Left lobe of liver (tissue), 2 donors: ENCODE measurements around the gene IFT52. TPM values are rescaled to one million over a fixed set of nuclear protein-coding genes. Genes with fewer than 3 reads are reported as not detected.

Source experiments
- ATAC-seq: fragments of 200-7000 bp; cut with Tn5 transposase; one replicate; pipeline ENCODE4 v1.9.1; 2020; ENCODE audit warnings: mild to moderate bottlenecking, moderate library complexity
- DNase-seq: peaks from one replicate; pipeline ENCODE4 v3.0.0-alpha.2; 2020; ENCODE audit warnings: low spot score
- total RNA-seq: library from RNA; stranded (reverse); gene quantifications from one replicate; pipeline ENCODE4 v1.2.1, GENCODE V29; 2021
- donor health status: DM: no; HTN: no; CAD: no; lungs with moderate emphysema.
- donor health status: DM: no; HTN: yes; CAD: no.

Gene IFT52
- total RNA-seq, 1 donor from 2014 or later: 4.4 TPM

DNA sequence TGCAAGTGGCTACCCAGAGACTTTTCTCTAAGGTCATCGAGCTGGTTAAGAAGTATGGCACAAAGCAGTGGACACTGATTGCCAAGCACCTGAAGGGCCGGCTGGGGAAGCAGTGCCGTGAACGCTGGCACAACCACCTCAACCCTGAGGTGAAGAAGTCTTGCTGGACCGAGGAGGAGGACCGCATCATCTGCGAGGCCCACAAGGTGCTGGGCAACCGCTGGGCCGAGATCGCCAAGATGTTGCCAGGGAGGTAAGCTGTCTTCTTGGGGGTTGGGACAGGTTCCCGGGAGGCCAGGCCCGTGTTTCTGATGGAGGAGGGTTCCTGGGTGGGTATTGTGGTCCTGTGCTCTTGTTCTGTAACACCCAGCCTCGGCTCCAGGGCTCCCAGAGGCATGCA is 96.1 kb downstream of the IFT52 start:
- ATAC-seq: no peak
- DNase-seq: no peak

- no peak for ATAC-seq
- no peak for DNase-seq
Observed at GRCh38 chr20:43689165-43689564, 98.4 kb downstream of the IFT52 start.

DNA sequence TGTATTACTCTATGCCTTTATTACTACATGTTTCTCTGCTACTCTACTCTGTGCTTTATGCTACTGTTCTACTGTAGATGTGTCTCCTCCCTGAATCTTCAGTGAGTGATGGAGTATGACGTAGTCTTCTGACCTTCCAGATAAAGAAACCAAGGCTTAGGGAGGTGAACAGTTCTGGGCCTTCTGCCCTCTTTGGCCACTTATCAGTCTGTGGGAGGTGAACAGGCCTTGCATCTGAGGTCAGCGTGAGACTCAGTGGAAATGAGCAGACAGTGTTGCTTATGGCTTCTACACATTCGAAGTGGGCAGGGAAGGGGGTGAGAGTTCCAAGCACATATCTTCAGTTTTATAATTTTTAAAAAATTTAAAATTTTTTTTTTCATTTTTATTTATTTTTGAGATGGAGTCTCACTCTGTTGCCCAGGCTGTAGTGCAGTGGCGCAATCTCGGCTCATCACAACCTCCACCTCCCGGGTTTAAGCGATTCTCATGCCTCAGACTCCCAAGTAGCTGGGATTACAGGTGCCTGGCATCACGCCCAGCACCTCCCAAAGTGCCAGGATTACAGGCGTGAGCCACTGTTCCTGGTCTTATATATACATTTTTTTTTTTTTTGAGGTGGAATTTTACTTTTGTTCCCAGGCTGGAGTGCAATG is 100.3 kb downstream of the IFT52 start:
- ATAC-seq (no peak), DNase-seq (no peak)

DNA sequence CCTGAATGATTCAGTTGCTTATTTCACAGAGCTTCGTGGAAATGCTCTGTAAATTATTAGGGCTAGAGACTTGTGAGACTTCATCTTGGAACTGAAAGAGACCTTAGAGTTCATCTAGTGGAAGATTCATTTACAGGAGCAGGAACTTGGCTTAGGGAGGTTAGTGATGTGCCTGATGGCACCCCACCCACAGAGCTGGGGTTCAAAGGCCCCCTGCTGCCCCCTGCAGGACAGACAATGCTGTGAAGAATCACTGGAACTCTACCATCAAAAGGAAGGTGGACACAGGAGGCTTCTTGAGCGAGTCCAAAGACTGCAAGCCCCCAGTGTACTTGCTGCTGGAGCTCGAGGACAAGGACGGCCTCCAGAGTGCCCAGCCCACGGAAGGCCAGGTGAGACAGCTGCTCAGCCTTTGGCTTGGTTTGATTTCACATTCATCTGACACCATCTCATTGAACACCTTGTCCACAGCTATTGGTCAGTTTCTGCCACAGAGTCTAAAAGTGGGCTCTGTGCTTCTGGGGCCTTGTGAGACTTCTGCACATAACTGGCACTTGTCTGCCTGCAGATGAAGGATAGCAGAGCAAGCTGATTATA is 101.3 kb downstream of the IFT52 start:
- peak; percentile 66 for DNase-seq
- peak; percentile 92 for ATAC-seq

DNA sequence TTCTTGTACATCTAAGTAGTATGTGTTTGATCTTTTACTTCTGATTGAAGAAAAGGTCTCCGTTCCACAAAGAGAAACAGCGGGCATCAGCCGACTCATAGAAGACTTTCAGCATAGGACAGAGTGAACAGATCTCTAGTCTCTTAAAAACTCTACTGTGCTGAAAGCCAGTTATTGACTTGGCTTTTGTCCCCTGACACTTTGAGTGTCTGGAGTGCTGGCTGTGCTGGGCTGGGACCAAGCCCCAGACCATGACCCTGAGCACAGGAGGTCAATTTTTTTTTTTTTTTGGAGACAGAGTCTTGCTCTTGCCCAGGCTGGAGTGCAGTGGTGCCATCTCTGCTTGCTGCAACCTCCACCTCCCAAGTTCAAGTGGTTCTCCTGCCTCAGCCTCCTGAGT is 104.0 kb downstream of the IFT52 start:
- peak; percentile 74 for ATAC-seq
- no peak for DNase-seq

DNA sequence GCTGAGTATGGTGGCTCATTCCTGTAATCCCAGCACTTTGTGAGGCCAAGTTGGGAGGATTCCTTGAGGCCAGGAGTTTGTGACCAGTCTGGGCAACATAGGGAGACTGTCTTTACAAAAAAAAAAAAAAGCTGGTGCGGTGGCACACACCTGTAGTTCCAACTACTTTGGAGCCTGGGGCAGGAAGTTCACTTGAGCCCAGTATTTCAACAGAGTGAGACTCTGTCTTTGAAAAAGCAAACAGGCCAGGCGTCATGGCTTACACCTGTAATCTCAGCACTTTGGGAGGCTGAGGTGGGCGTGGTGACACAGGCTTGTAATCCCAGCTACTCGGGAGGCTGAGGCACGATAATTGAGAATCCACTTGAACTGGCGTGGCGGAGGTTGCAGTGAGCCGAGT is 104.8 kb downstream of the IFT52 start:
- ATAC-seq (peak; percentile 64), DNase-seq (no peak)

Other genes starting within 250 kb of the IFT52 start
- 71.6 TPM for gene SRSF6, start 133.0 kb upstream of the IFT52 start, total RNA-seq
- gene L3MBTL1, start 83.2 kb upstream of the IFT52 start, total RNA-seq: 3.6 TPM
- gene SGK2, start 31.9 kb upstream of the IFT52 start, total RNA-seq: 81.1 TPM
- gene MYBL2, start 76.2 kb downstream of the IFT52 start, total RNA-seq: 0.63 TPM
- gene GTSF1L, start 136.1 kb downstream of the IFT52 start, total RNA-seq: not detected